Thyroid gland (tissue), 4 donors: ENCODE data around the gene COL23A1. TPM values are rescaled to one million over a fixed set of nuclear protein-coding genes. Genes with fewer than 3 reads are reported as not detected.

ENCODE experiments used
- DNase-seq, 2 donors: peaks; one replicate each; pipeline ENCODE4 v3.0.0-alpha.2; 2019
- H3K27ac ChIP-seq, 3 donors: fragments of 200-600 bp; sonication (generic); 1 replicate in 2 of 3; 2 replicates in 1 of 3; pipeline ENCODE4 v1.5.1; 2016 to 2019; ENCODE audit warnings: mild to moderate bottlenecking in 1 of 3, moderate library complexity in 1 of 3
- H3K27me3 ChIP-seq: fragments of 200-600 bp; sonication (generic); one replicate; pipeline ENCODE4 v1.5.1; 2019
- H3K36me3 ChIP-seq, 2 donors: fragments of 200-600 bp; sonication (generic); one replicate each; pipeline ENCODE4 v1.5.1; 2016 to 2019
- H3K4me1 ChIP-seq, 2 donors: fragments of 200-600 bp; sonication (generic); one replicate each; pipeline ENCODE4 v1.5.1; 2017 to 2019
- H3K4me3 ChIP-seq, 3 donors: fragments of 200-600 bp; sonication (generic); replicated peaks in 1 of 3; 1 replicate in 2 of 3; 2 replicates in 1 of 3; pipeline ENCODE4 v1.5.1; 2016; ENCODE audit warnings: mild to moderate bottlenecking in 1 of 3
- H3K9me3 ChIP-seq: fragments of 200-600 bp; sonication (generic); one replicate; pipeline ENCODE4 v1.5.1; 2017
- POLR2A ChIP-seq, 2 donors: fragments of 450-650 bp; IDR thresholded peaks; one replicate each; pipeline ENCODE4 v1.6.1; 2017; ENCODE audit warnings: antibody characterized with exemption in 2 of 2, mild to moderate bottlenecking in 2 of 2, moderate library complexity in 1 of 2
- WGBS, 2 donors: methylation state at CpG; one replicate each; pipeline ENCODE4 v1.1.5; 2017; 5-methylcytosine and 5-hydroxymethylcytosine counted together
- intact Hi-C: fragments of 100-400 bp; cut with DNase I; formaldehyde crosslinking; loops from one replicate; pipeline ENCODE4 v1.15.1; 2023
- total RNA-seq, 4 donors: library from RNA; depleted of rRNA; stranded (reverse); fragments of >200 nt; gene quantifications; one replicate each; pipeline ENCODE4 v1.2.3, GENCODE V29; 2016
- TF ChIP-seq, protein P1 (sequence below), 6 experiments: fragments of 200-600 bp in 3 of 6; fragments of 450-650 bp in 3 of 6; sonication (generic) in 3 of 6; IDR thresholded peaks; one replicate each; pipeline ENCODE4 v1.5.1; 2016 to 2019; ENCODE audit warnings: antibody characterized with exemption in 6 of 6, mild to moderate bottlenecking in 2 of 6, inconsistent platforms in 1 of 6, moderate library complexity in 1 of 6

Gene COL23A1
- total RNA-seq, 4 donors from 2014 or later, result 76.6 to 108 (median 95.7) TPM

DNA sequence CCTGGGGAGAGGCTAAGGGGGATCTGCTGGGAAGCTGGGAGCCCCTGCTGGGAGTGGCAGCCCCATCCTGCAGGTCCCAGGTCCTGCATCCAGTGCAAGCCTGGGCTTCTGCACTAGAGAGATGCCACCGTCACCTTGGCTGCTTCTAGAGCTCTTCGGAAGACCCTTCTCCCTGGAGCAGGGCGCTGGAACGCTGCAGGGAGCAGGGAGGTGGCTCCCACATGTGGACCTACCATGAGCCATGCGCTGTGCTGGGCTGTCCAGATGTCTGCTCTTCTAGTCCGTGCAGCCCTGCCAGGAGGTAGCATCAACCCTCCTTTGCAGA lies 266.7 kb downstream of the COL23A1 start:
- no peaks in the 10 kb centered on the region for H3K27me3 ChIP-seq
- WGBS, 2 donors, result 80 to 81% methylated on average over 3 to 6 of the region's 6 CpGs
- H3K9me3 ChIP-seq, result no peaks in the 10 kb centered on the region
- DNase-seq, result no peak
- TF ChIP-seq POLR2A (IDR thresholded peaks at IDR 0.05), result no peak
- TF ChIP-seq, protein P1, sequence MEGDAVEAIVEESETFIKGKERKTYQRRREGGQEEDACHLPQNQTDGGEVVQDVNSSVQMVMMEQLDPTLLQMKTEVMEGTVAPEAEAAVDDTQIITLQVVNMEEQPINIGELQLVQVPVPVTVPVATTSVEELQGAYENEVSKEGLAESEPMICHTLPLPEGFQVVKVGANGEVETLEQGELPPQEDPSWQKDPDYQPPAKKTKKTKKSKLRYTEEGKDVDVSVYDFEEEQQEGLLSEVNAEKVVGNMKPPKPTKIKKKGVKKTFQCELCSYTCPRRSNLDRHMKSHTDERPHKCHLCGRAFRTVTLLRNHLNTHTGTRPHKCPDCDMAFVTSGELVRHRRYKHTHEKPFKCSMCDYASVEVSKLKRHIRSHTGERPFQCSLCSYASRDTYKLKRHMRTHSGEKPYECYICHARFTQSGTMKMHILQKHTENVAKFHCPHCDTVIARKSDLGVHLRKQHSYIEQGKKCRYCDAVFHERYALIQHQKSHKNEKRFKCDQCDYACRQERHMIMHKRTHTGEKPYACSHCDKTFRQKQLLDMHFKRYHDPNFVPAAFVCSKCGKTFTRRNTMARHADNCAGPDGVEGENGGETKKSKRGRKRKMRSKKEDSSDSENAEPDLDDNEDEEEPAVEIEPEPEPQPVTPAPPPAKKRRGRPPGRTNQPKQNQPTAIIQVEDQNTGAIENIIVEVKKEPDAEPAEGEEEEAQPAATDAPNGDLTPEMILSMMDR (IDR thresholded peaks at IDR 0.05), result no peak
- H3K27ac ChIP-seq, result peak overlapping the region; percentile 90 to 96 (median 95)
- H3K4me3 ChIP-seq, result no peak overlapping the region
- peaks cover 56 to 64% of the 10 kb centered on the region in 2 donors for H3K4me1 ChIP-seq
- intact Hi-C loops, result no loop called here
- H3K36me3 ChIP-seq, result no peaks in the 10 kb centered on the region

GRCh38 chr5:178322736-178323540 lies 267.3 kb downstream of the COL23A1 start:
- Histone ChIP-seq H3K27me3 (no peaks in the 10 kb centered on the region), H3K4me1 (peaks cover 56 to 66% of the 10 kb centered on the region in 2 donors), H3K4me3 (no peak overlapping the region), H3K36me3 (no peaks in the 10 kb centered on the region), H3K9me3 (no peaks in the 10 kb centered on the region), H3K27ac (peak overlapping the region; percentile 90 to 96 (median 95))
- 90 to 94% methylated on average over 9 to 12 of the region's 14 CpGs for WGBS, 2 donors
- intact Hi-C loops, result no loop called here
- no peak for DNase-seq
- no peak for TF ChIP-seq POLR2A (IDR thresholded peaks at IDR 0.05)
- TF ChIP-seq, protein P1 (IDR thresholded peaks at IDR 0.05), result no peak

GRCh38 chr5:178320281-178320855 lies 269.8 kb downstream of the COL23A1 start:
- intact Hi-C loops, result no loop called here
- TF ChIP-seq POLR2A (IDR thresholded peaks at IDR 0.05), result no peak
- TF ChIP-seq, protein P1 (IDR thresholded peaks at IDR 0.05), result no peak
- Histone ChIP-seq H3K9me3 (no peaks in the 10 kb centered on the region), H3K36me3 (no peaks in the 10 kb centered on the region), H3K4me3 (no peak overlapping the region), H3K27me3 (no peaks in the 10 kb centered on the region), H3K4me1 (peaks cover 40 to 53% of the 10 kb centered on the region in 2 donors), H3K27ac (peak overlapping the region; percentile 64 to 76 (median 65))
- peak in 1 of 2 donors; percentile 14 for DNase-seq
- WGBS, 2 donors, result 71 to 76% methylated on average over 14 to 17 of the region's 18 CpGs

GRCh38 chr5:178319541-178320041 lies 270.6 kb downstream of the COL23A1 start:
- H3K4me3 ChIP-seq, result no peak overlapping the region
- peaks cover 32 to 45% of the 10 kb centered on the region in 2 donors for H3K4me1 ChIP-seq
- intact Hi-C loops, result no loop called here
- no peaks in the 10 kb centered on the region for H3K36me3 ChIP-seq
- H3K27me3 ChIP-seq, result no peaks in the 10 kb centered on the region
- peak; percentile 91 for DNase-seq
- TF ChIP-seq POLR2A (IDR thresholded peaks at IDR 0.05), result no peak
- TF ChIP-seq, protein P1 (IDR thresholded peaks at IDR 0.05), result peak in 4 of 6 experiments; percentile 52 to 60 (median 54)
- WGBS, 2 donors, result 50 to 60% methylated on average over 13 to 20 of the region's 20 CpGs
- H3K27ac ChIP-seq, result peak overlapping the region; percentile 64 to 76 (median 65)
- no peaks in the 10 kb centered on the region for H3K9me3 ChIP-seq

DNA sequence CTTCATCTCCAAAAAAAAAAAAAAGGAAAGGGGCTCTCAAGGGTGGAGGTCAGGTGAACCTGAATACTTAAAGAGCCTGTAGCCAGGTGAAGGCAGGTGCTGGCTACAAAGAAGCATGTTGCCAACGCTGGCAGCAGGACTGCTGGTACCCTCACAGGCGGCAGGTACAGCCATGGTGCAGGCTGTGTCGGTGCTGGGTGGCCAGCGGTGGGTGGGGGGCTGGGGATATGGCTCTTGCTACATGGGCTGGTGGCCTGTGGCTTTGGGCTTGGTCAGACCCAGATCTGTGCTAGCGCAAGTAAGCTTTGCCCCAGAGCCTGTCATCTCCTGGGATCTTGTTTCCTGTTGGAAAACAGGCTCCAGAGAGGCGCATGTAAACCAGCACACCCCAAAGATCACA lies 271.3 kb downstream of the COL23A1 start:
- peaks cover 25 to 38% of the 10 kb centered on the region in 2 donors for H3K4me1 ChIP-seq
- H3K9me3 ChIP-seq, result no peaks in the 10 kb centered on the region
- TF ChIP-seq, protein P1 (IDR thresholded peaks at IDR 0.05), result no peak
- no peak for TF ChIP-seq POLR2A (IDR thresholded peaks at IDR 0.05)
- intact Hi-C loops, result no loop called here
- peak overlapping the region; percentile 64 to 76 (median 65) for H3K27ac ChIP-seq
- no peak overlapping the region for H3K4me3 ChIP-seq
- DNase-seq, result peak in 1 of 2 donors; percentile 20
- 68 to 86% methylated on average over 4 to 5 of the region's 6 CpGs for WGBS, 2 donors
- H3K36me3 ChIP-seq, result no peaks in the 10 kb centered on the region
- H3K27me3 ChIP-seq, result no peaks in the 10 kb centered on the region
